Left forelimb (tissue), 1 donor: ENCODE data around the gene ANKRD39.

Experiments
- DNase-seq: peaks from one replicate; pipeline ENCODE4 v3.0.0-alpha.2; 2018; ENCODE audit warnings: low spot score

Gene ANKRD39

DNA sequence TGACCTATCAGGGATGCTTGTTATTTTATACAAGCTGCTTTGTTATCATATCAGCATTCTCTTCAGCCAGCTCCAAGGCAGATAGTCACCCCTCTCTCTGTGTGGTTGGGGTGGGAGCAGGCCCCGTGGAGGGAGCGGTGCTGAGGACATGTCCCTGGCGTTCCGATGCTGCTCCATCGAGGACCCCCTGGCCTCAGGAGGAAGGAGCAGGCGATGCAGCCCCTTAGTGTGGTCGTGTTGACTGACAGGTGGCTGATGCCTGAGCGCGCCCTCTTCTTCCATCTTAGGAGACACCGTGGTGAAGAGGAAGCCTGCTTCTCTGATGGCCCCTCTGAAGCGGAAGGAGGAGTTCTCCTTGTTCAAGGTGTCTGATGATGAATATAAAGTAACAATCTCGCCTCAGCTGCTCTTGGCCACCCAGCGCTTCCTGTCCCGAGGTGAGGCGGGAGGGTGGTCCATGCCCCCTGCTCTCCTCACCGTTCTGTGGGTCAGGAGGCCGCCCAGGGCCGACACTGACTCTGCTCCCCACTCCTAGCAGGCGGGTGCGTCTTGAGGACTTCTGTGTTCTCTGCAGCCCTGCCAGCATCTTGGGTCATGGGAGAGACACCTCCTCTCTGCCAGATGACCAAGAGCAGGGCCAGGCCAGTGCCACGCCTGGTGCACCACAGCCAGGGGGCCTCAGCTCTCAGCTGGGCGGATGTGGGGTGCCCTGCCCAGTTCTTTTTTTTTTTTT is 31.1 kb downstream of the ANKRD39 start:
- DNase-seq: no peak

DNA sequence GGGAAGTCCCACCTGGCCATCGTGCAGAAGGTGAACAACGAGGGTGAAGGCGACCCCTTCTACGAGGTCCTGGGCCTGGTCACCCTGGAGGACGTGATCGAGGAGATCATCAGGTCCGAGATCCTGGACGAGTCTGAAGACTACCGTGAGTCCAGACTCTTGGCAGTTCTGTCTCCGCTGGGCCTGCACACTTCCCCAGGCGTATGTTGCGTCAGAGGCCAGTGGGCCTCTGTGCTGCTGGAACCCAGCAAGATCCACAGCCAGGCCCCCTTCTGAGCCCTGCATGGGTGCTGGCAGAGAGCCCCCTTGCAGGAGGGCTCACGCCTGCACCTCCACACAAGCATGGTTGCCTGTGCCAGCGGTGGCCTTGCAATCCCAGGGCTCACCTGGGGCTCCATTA is 32.8 kb downstream of the ANKRD39 start:
- no peak for DNase-seq

DNA sequence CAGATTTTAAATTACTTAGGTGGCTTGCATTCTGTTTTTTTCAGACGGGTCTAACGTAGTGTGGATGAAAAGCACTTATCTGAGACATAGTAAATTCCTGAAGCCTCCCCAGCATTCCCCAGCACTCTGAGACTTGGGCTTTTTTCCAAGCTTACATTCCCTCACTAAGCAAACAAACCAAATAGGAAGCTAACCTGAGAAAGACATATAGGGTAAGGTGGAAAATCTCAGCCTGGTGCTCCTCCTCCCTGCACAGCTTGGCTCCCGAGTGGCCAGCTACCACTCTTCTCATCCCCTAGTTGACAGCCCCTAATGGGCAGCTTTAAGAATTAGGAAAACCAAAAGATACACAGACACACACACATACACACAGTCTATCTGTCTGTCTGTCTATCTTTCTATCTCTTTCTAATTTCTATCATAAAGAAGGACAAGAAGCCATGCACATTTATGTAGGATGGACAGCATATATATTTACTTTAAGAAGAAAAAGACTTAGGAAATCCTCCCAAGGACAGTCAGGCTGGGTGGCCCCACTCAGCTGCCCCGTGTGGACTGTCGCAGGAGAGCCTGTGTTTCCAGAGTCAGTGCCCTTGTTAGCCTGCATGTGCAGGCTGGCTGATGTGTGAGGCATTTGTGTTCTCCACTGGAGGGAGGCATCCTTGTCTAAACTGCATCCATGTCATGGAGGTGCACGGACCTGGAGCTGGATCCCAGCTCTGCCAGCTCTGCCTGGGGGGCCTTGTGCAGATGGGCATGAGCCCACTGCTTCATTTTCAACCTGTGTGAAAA is 33.5 kb downstream of the ANKRD39 start:
- no peak for DNase-seq

DNA sequence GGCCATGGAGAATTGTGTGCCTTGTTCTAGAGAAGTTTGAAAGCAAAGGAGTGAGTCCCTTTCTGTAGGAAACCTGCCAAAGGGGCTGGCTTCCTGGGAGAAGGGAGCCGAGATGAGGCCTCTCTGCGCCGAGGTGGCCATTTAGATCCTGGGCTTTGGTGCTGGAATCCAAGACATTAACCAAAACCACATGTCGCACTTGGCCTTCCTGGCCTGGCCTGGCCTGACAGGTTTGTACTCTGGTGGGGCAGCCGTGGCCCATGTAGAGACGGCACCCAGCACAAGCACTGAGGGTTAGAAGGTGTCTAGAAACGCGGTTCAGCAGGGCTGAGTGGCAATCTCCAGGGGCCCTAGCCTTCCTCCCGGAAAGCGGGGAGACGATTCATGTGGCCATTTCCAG is 34.6 kb downstream of the ANKRD39 start:
- DNase-seq: no peak

DNA sequence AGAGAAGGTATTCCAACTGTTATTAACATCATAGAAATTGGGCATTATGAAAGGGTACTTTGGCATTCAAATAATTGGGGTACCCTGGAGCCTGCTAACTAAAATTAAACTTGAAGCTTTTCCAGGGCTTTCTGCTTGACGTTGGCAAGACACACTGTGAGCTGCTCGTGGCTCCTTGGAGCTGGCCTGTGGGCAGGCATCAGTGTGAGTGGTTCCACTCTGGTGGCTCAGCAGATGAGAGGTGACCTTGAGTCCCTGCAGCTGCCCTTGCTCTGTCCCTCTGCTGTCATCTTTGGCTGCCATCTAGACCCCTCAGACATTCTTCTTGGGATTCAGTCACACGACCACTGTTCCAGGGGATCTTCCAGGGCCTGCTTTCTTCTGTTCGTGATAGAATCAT is 35.0 kb downstream of the ANKRD39 start:
- no peak for DNase-seq

DNA sequence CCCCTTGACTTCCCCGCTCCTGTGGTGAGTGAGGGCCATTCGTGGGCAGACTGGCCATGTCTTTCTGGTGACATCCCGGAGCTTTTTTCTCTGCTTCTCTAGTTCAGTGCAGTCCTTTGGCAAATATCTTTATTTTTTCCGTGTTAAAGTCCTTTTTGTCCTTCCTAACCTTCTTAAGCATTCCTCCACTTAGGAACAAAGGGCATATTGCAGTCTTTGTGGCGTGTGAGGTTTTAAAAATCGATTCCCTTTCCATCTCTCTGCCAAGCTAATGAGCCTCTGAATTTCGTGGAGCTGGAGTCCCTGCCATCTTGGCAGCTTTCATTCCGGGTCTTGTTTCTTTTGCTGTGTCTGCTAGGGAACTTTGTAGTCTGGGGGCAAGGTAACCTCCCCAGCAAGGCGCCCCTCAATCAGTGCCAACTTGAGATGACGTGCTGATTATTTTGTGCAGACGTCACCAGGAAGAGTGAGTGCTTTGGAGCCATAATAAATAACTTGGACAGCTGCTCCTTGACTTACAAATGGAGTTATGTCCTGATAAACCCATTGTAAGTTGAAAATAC is 36.6 kb downstream of the ANKRD39 start:
- no peak for DNase-seq

DNA sequence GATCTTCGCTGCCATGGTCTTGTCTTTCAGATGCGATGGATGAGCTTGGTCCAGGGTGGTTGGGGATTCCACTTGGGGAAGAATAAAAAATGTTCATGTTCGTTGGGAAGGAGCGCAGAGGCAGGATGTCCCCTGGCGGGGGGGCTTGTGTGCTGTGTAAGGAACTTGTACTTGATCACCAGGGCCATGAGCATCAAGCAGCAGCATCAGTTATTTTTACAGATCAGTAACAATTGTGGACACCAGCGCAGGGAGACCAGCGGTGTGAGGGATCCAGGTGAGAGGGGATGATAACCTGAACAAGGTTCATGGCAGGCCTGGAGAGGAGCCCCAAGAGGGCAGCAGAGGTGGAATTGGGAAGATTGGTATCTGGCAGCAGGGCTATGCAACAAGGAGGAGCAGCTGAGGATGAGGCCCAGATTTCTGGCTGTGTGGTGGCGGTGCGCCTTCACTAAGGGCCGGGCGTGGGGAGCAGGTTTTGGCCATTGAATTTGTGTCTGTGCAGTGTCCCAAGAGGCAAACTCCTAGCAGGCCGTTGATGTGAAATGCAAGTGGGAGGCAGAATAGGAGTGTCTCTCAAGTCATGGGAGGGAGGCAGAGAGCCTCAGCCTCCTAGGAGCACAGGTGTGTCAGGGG is 37.8 kb downstream of the ANKRD39 start:
- no peak for DNase-seq

DNA sequence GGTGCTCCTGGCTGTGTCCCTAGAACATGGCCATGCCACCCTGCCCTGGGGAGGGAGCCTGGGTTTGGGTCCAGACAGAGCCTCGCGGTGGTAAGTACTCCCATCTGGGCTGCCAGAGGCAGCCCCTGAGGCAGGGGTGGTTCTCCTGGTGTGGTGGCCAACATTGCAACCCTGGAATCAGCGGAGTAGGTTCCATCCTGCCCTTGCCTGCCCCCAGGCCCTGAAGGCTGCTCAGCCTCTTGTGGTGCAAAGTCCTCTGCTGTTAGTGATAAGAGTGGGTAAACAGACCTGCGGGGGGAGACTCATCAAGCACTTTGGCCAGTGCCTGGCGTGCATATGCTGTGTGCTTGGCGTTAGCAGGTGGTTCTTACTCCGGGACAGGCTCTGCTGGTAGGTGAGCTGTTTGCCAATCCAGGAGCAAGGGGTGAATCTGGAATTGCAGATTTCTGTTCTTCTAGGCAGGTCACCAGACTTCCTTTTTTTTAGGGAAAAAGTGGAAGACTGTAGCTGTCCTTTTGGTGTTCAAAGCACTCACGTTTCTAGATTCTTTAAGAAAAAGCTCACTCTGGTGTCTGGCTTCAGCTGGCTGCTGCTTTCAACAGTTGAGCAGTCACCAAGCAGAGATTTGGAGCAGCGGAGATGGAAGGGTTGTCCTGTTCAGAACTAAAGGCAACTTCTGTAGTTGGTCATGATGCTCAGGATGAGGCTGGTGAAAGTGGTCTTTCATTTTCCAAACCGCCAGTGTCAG is 38.5 kb downstream of the ANKRD39 start:
- DNase-seq: no peak

DNA sequence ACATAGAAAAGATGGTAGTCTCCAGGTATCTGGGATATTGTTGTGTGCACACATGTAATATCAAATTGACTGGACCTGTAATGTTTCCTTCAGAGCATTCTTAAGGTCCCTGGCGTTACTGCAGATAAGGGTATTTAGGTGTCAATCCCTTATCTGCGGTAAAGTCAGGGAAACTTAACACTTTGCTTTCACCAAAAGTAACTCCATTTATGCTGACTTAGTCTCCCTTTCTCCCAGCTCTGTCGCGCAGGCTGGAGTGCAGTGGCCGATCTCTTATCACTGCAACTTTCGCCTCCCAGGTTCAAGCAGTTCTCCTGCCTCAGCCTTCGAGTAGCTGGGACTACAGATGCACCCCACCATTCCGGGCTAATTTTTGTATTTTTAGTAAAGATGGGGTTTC is 39.9 kb downstream of the ANKRD39 start:
- DNase-seq: no peak

DNA sequence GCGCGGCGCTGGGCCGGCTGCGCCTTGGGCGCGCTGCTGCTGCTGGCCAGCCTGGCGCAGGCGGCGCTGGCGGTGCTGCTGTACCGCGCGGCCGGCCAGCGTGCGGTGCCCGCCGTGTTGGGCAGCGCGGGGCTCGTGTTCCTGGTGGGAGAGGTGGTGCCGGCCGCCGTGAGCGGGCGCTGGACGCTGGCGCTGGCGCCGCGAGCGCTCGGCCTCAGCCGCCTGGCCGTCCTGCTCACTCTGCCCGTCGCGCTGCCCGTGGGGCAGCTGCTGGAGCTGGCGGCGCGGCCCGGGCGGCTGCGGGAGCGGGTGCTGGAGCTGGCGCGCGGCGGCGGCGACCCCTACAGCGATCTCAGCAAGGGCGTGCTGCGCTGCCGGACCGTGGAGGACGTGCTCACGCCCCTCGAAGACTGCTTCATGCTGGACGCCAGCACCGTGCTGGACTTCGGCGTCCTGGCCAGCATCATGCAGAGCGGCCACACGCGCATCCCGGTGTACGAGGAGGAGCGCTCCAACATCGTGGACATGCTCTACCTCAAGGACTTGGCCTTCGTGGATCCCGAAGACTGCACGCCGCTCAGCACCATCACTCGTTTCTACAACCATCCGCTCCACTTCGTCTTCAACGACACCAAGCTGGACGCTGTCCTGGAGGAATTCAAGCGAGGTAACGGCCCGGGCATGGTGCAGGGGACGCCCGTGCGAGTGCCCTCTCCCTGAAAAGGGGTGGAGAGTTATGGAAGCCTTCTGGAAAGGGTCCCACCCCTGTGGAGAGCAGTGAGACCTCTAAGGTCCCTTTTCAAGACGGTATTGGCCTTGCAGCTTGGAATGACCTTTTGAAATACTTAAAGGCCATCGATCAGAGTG is 40.7 kb downstream of the ANKRD39 start:
- no peak for DNase-seq

DNA sequence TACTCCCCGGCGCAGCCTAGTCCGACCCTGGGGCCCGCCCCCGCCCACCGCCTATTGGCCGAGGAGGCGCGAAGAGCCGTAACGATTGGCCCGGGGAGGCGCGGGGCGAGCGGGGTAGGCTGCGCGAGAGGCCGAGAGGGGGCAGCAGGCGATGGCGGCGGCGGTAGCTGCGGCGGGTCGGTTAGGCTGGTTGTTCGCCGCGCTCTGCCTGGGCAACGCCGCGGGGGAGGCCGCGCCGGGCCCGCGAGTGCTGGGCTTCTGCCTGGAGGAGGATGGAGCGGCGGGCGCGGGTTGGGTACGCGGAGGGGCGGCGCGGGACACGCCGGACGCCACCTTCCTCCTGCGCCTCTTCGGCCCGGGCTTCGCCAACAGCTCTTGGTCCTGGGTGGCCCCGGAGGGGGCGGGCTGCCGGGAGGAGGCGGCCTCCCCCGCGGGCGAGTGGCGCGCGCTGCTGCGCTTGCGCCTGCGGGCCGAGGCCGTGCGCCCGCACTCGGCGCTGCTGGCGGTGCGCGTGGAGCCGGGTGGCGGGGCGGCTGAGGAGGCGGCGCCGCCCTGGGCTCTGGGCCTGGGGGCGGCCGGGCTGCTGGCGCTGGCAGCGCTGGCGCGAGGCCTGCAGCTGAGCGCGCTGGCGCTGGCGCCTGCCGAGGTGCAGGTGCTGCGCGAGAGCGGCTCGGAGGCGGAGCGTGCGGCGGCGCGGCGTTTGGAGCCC is 41.5 kb downstream of the ANKRD39 start, which contains the start of gene CNNM3:
Gene CNNM3, plus strand, starts transcription at position 142 of the 709 bp plus-strand sequence. Its CDS starts 10 bp downstream, at position 152.
- peak; percentile 98 for DNase-seq

DNA sequence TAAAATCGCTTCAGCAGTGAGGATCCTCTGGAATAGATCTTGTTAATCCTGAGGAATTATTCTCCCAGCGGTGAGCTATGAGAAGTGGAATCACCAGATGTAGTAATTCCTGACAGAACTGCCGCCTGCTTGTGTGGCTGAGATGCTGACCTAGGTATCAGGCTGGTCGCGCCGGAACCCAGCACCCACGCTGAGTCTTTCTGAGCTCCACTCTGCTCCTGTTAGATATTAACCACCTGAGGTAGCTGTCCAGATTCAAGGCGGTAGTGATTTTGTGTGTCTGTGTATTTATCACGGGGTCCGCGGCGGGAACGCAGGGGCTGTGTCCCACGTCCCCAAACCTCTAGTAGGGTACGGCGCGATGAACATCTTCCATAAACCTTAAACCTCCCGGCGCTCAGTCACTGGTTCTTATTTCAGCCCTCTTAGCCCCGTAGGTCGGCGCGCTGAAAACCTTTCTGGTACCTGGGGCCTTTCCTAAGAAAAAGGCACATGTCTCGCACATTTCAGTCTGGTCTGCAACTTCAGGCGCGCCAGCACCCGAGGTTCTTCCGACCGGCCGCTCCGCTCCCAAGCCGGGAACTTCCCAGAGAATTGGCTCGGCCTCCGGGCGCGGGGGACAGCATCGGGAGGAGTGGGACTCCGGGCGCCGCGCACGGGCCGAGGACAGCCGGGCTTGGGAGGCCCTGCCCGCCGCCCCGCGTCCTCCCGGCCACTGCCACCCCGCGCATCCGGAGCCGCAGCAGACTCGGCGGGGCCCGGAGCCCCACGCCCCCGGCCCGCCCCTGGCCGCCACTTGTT is 42.3 kb downstream of the ANKRD39 start:
- peak; percentile 76 for DNase-seq

DNA sequence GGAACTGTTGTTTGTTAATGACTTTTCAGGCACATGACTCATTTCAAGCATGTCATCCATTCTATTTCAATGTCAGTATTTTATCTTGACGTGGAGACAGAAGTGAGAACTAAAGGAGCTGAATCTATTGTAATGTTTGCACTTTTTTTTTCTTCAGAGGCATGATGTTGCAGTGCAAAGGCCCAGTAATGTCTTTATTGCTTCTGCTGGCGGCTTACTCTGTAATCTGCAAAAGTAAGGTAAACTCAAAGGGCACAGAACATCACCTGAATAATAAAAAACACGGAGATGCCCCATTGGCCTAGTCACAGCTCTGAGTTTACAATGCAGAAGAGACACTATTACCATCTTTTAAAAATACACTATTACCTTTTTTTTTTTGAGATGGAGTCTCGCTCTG is 44.2 kb downstream of the ANKRD39 start:
- no peak for DNase-seq

DNA sequence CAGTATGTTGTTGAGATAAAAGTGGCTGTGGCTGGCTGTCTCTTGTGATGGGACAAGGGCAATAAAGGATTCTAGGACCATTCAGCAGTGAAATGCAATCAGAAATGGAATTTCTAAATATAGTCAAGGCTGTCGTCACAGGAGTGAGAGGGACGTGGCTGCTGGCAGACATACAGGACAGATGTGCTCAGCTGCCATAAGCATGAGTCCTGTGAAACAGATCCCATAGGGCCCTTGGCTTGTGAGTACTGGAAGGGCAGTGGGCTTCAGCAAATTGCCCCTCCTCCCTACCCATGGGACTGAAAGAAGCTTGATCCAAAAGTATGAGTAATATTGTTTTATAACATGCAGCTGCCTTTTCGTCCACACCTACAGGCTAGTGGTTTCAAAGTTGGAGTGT is 45.9 kb downstream of the ANKRD39 start:
- no peak for DNase-seq

DNA sequence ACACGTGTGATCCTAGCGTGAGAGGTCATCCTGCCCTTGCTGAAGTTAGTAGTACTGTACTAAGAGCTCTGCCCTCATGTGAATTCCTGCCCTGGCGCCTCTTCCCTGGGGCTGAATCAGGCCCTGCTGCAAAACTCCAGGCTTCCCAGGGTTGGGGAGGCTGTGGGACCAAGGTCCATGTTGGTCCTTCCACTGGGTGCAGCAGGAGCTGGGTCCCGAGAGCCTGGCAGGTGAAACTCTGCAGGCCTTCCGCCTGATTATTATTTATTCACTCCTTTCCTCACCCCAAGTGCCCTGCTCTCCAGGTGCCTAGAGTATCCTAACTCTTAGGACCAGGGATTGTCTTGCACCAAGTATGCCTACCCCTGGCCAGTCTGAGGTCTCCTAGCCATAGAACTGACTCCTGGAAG is 47.0 kb downstream of the ANKRD39 start:
- DNase-seq: no peak

DNA sequence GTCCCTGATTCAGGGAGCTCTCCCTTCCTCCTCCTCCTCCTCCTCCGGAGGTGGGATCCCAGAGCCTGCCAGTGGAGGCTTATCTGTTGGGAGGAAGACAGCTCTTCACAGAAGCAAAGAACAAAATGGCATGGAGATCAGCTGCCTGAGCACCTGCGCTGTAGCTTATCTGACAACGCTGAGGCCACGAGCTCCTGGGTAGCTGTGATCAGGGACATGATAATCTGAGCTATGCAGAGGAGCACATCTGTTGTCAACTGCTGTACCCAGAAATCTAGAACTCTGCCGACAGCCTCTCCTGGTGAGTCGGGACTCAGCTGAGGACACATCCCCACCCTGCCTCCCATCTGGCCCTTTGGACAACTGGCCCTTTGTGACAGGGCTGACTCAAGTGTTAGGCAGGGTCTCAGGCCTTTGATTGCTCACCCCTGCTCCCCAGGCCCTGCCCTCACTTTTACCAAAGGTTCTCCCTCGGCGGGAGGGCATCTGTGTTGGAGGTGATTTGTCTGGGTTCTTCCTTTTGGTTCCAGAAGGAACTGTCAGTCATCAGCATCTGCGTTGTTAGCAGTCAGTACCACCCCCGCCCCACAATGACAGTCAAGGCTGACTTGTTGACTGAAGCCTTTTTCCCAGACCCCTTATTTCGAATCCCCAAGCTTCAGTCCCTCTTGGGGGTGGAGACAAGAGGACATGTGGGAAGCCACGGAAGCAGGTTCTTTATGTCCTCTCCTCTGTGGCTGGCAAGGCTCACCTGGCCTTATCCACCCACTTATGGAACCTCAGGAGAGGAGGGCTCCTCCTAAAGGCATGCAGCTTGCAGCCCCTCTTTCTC is 47.6 kb downstream of the ANKRD39 start:
- no peak for DNase-seq

DNA sequence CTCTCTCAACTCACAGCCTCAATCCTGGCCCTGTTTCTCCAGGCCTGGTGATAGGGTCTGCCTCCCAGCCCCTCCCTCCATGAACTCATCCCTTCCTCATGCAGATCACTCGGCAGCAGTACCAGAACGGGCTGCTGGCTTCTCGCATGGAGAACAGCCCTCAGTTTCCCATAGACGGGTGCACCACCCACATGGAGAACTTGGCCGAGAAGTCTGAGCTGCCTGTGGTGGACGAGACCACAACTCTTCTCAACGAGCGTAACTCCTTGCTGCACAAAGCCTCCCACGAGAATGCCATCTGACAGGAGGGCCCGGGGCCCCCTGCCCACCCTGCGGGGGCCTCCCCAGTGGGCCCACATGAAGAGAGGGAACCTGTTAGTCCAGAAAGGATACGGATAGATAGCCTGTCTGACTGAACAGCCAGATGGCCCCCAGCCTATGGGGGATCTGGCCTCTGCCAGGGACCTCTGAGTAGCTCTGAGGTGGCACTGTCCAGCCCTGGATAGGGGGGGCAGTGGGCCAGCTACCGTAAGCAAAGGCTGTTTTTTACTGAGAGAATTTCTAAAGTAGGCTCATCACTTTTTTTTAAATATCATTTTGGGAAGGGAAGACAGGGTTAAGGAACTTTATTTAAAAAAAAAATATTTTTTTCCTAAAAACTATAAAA is 48.5 kb downstream of the ANKRD39 start:
- DNase-seq: no peak
